ENCODE data around the gene PTGS2. TPM values are rescaled to one million over a fixed set of nuclear protein-coding genes. Genes with fewer than 3 reads are reported as not detected.

PTGS2 gene
- total RNA-seq, 2 donors from 2014 or later = 0.09 to 0.15 TPM

- H3K4me3 ChIP-seq (ENCODE audit: low read length) = no peak overlapping the region
- H3K36me3 ChIP-seq (ENCODE audit: control insufficient read depth, insufficient read depth, low read length) = no peaks in the 10 kb centered on the region
- Mint-ChIP-seq H3K4me3 (no peak overlapping the region), H3K27me3 (ENCODE audit: insufficient read depth) (no peaks in the 10 kb centered on the region), H3K27ac (no peak overlapping the region), H3K9me3 (no peaks in the 10 kb centered on the region), H3K36me3 (ENCODE audit: low read depth) (no peaks in the 10 kb centered on the region), H3K4me1 (no peaks in the 10 kb centered on the region)
- H3K9ac ChIP-seq (ENCODE audit: extremely low read depth, low read length, poor library complexity, severe bottlenecking) = no peak overlapping the region
- H3K27me3 ChIP-seq (ENCODE audit: control insufficient read depth, insufficient read depth, low read length, poor library complexity, severe bottlenecking) = no peaks in the 10 kb centered on the region
- 86 to 89% methylated on average over 1 of the region's 1 CpG for WGBS, 2 experiments (ENCODE audit: insufficient coverage in 1 of 2, insufficient read length in 1 of 2)
- no peak overlapping the region for H3K27ac ChIP-seq (ENCODE audit: low read depth, low read length)
- TF ChIP-seq CTCF (conservative IDR thresholded peaks at IDR 0.05) = no peak
- H3K4me1 ChIP-seq (ENCODE audit: control insufficient read depth, insufficient read depth, low read length) = no peaks in the 10 kb centered on the region
- no peak for DNase-seq
- no peaks in the 10 kb centered on the region for H3K9me3 ChIP-seq (ENCODE audit: control insufficient read depth, low read length)
Measured at GRCh38 chr1:186629341-186629740, 50.9 kb downstream of the PTGS2 start.

GRCh38 chr1:186628910-186629309, 51.3 kb downstream of the PTGS2 start:
- Mint-ChIP-seq H3K4me1 (no peaks in the 10 kb centered on the region), H3K27me3 (ENCODE audit: insufficient read depth) (no peaks in the 10 kb centered on the region), H3K9me3 (no peaks in the 10 kb centered on the region), H3K4me3 (no peak overlapping the region), H3K27ac (no peak overlapping the region), H3K36me3 (ENCODE audit: low read depth) (no peaks in the 10 kb centered on the region)
- Histone ChIP-seq H3K9ac (ENCODE audit: extremely low read depth, low read length, poor library complexity, severe bottlenecking) (no peak overlapping the region), H3K36me3 (ENCODE audit: control insufficient read depth, insufficient read depth, low read length) (no peaks in the 10 kb centered on the region), H3K27me3 (ENCODE audit: control insufficient read depth, insufficient read depth, low read length, poor library complexity, severe bottlenecking) (no peaks in the 10 kb centered on the region), H3K27ac (ENCODE audit: low read depth, low read length) (no peak overlapping the region), H3K4me1 (ENCODE audit: control insufficient read depth, insufficient read depth, low read length) (no peaks in the 10 kb centered on the region), H3K4me3 (ENCODE audit: low read length) (no peak overlapping the region), H3K9me3 (ENCODE audit: control insufficient read depth, low read length) (no peaks in the 10 kb centered on the region)
- DNase-seq = no peak
- TF ChIP-seq CTCF (conservative IDR thresholded peaks at IDR 0.05) = no peak

- H3K4me3 ChIP-seq (ENCODE audit: low read length) = no peak overlapping the region
- no peaks in the 10 kb centered on the region for H3K27me3 Mint-ChIP-seq (ENCODE audit: insufficient read depth)
- H3K4me1 ChIP-seq (ENCODE audit: control insufficient read depth, insufficient read depth, low read length) = no peaks in the 10 kb centered on the region
- no peaks in the 10 kb centered on the region for H3K36me3 Mint-ChIP-seq (ENCODE audit: low read depth)
- H3K27me3 ChIP-seq (ENCODE audit: control insufficient read depth, insufficient read depth, low read length, poor library complexity, severe bottlenecking) = no peaks in the 10 kb centered on the region
- H3K4me1 Mint-ChIP-seq = no peaks in the 10 kb centered on the region
- H3K9ac ChIP-seq (ENCODE audit: extremely low read depth, low read length, poor library complexity, severe bottlenecking) = no peak overlapping the region
- H3K4me3 Mint-ChIP-seq = no peak overlapping the region
- no peaks in the 10 kb centered on the region for H3K9me3 Mint-ChIP-seq
- H3K27ac ChIP-seq (ENCODE audit: low read depth, low read length) = no peak overlapping the region
- H3K27ac Mint-ChIP-seq = no peak overlapping the region
- H3K36me3 ChIP-seq (ENCODE audit: control insufficient read depth, insufficient read depth, low read length) = no peaks in the 10 kb centered on the region
- TF ChIP-seq CTCF (conservative IDR thresholded peaks at IDR 0.05) = no peak
- WGBS, 2 experiments (ENCODE audit: insufficient coverage in 1 of 2, insufficient read length in 1 of 2) = 67 to 75% methylated on average over 2 of the region's 2 CpGs
- no peaks in the 10 kb centered on the region for H3K9me3 ChIP-seq (ENCODE audit: control insufficient read depth, low read length)
- DNase-seq = no peak
Measured at GRCh38 chr1:186627019-186627418, 53.2 kb downstream of the PTGS2 start.

Measured in endodermal cell (in vitro differentiated cells).